ENCODE data around the gene WASHC4. TPM values are rescaled to one million over a fixed set of nuclear protein-coding genes. Genes with fewer than 3 reads are reported as not detected.

The WASHC4 gene
- total and polyA plus RNA-seq, 2 experiments from 2014 or later, result 18.5 to 24.1 TPM

DNA sequence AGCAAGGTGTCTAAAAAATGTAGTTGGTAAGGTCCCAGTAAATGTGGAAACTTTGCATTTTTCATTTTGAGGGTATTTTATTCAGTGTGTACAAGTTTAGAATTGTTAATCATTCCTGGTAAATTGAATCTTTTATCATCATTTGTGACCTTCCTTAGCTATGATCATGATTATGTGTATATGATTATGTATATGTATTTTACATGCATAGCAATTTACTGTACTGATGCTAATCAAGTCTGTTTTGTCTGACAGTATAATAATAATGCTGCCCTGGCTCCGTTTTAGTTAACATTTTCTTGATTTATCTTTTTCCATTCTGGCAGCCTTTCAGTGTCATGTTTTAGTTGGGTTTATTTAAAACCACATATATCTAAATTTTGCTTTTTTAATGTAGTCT lies 9.4 kb downstream of the WASHC4 start:
- DNase-seq (ENCODE audit: low read depth in 1 of 2, low spot score in 1 of 2), result no peak
- TF ChIP-seq, protein P1, sequence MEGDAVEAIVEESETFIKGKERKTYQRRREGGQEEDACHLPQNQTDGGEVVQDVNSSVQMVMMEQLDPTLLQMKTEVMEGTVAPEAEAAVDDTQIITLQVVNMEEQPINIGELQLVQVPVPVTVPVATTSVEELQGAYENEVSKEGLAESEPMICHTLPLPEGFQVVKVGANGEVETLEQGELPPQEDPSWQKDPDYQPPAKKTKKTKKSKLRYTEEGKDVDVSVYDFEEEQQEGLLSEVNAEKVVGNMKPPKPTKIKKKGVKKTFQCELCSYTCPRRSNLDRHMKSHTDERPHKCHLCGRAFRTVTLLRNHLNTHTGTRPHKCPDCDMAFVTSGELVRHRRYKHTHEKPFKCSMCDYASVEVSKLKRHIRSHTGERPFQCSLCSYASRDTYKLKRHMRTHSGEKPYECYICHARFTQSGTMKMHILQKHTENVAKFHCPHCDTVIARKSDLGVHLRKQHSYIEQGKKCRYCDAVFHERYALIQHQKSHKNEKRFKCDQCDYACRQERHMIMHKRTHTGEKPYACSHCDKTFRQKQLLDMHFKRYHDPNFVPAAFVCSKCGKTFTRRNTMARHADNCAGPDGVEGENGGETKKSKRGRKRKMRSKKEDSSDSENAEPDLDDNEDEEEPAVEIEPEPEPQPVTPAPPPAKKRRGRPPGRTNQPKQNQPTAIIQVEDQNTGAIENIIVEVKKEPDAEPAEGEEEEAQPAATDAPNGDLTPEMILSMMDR (IDR thresholded peaks at IDR 0.05; ENCODE audit: low read depth, low read length), result no peak
- peaks cover 64% of the 10 kb centered on the region for H3K36me3 ChIP-seq

DNA sequence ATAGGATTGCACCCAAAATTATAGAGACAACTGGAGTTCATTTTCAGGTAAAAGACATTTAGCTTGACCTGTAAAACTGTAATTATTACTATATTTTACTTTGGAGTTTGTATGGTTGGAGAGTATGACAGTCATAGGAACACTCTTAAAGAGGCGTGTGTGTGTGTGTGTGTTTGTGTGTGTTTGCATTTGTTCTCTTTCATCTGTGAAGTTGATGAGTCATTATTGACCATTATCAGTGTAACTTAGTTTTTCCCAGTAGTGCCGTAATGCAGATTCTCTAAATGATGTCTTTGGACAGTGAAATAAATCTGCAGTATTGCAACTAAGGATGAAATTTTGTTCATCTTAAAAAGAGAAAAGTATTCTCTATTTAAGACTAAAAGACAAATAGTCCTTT lies 13.0 kb downstream of the WASHC4 start:
- H3K36me3 ChIP-seq, result peaks cover 77% of the 10 kb centered on the region
- TF ChIP-seq, protein P1 (IDR thresholded peaks at IDR 0.05; ENCODE audit: low read depth, low read length), result no peak
- peak in 1 of 2 donors; percentile 27 for DNase-seq (ENCODE audit: low read depth in 1 of 2, low spot score in 1 of 2)

More for the DNA sequence above, 9.4 kb downstream of the WASHC4 start:
- Histone ChIP-seq H3K9me3 (ENCODE audit: low read depth) (no peaks in the 10 kb centered on the region), H3K27ac (no peak overlapping the region), H3K4me3 (no peak overlapping the region), H3K4me1 (ENCODE audit: low read depth) (no peaks in the 10 kb centered on the region), H3K27me3 (no peaks in the 10 kb centered on the region)

DNA sequence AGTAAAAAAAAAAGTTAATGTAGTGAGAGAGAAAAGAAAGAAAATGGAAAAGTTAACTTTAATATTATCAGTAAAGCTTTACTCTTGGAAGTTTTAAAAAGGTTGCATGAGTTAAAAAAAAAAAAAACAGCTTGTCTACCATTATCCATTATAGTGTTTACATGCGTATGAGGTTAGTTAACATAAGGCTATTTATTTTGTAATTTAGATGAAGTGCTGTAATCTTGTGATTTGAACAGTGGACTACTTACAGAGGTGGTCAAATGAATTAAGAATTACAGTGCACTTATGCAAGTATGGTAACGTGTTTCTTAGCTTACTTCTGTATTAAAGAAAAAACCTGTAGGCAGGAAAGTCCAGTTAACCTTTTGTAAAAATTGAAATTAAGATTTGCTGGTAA lies 30.7 kb downstream of the WASHC4 start:
- Histone ChIP-seq H3K27ac (no peak overlapping the region), H3K4me1 (ENCODE audit: low read depth) (no peaks in the 10 kb centered on the region), H3K4me3 (no peak overlapping the region), H3K27me3 (no peaks in the 10 kb centered on the region), H3K9me3 (ENCODE audit: low read depth) (no peaks in the 10 kb centered on the region), H3K36me3 (peaks cover 43% of the 10 kb centered on the region)
- DNase-seq (ENCODE audit: low read depth in 1 of 2, low spot score in 1 of 2), result no peak
- TF ChIP-seq, protein P1 (IDR thresholded peaks at IDR 0.05; ENCODE audit: low read depth, low read length), result no peak

More for the DNA sequence above, 13.0 kb downstream of the WASHC4 start:
- Histone ChIP-seq H3K27me3 (no peaks in the 10 kb centered on the region), H3K4me1 (ENCODE audit: low read depth) (no peaks in the 10 kb centered on the region), H3K9me3 (ENCODE audit: low read depth) (no peaks in the 10 kb centered on the region), H3K27ac (no peak overlapping the region), H3K4me3 (no peak overlapping the region)

DNA sequence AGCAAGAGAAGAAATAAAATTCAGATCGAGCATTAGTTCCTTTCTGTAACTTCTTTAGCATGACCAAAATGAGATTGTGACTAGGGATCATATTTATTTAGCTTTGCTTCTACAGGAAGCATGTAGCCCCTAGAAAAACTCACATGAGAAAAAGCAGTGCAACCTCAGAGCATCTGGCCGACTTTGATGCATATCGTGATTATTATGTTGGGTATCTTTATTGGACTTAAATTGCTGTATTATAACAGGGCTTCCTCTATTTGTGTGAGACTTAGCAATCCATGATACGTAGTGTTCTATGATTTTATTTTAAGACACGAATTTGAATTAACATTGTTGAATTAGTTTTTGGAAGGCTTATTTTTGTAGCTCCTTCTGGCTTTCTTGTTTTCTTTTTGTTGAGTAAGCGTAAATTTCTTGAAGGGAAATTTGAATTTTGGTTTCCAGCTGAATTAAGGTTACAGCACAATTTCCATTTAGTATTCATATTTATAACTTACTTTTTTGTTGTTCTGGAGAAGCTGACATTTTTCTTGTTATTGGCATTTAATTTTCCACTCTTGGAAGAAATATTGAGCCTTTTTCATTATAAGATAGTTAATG lies 33.9 kb downstream of the WASHC4 start:
- no peak for DNase-seq (ENCODE audit: low read depth in 1 of 2, low spot score in 1 of 2)
- TF ChIP-seq, protein P1 (IDR thresholded peaks at IDR 0.05; ENCODE audit: low read depth, low read length), result no peak
- Histone ChIP-seq H3K4me1 (ENCODE audit: low read depth) (no peaks in the 10 kb centered on the region), H3K36me3 (peaks cover 49% of the 10 kb centered on the region), H3K4me3 (no peak overlapping the region), H3K27ac (no peak overlapping the region), H3K9me3 (ENCODE audit: low read depth) (no peaks in the 10 kb centered on the region), H3K27me3 (no peaks in the 10 kb centered on the region)

DNA sequence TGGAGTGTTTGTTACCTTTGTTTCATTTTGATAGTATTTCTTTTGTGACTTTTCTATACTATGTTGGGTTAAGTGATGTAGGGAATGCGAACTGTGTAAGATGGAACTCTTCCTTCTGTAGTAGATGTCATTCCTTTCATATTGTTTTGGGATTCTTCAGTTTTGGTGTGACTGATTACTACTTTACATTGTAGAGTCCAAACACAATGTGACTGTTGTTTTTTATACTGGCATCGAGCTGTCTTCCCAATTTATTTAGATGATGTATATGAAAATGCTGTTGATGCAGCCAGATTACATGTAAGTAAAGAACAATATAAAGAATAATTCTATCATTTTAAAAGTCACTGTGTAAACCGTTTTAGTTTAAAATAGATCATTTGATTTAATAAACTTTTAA lies 34.7 kb downstream of the WASHC4 start:
- H3K27ac ChIP-seq, result no peak overlapping the region
- peaks cover 58% of the 10 kb centered on the region for H3K36me3 ChIP-seq
- no peaks in the 10 kb centered on the region for H3K9me3 ChIP-seq (ENCODE audit: low read depth)
- TF ChIP-seq, protein P1 (IDR thresholded peaks at IDR 0.05; ENCODE audit: low read depth, low read length), result no peak
- H3K27me3 ChIP-seq, result no peaks in the 10 kb centered on the region
- DNase-seq (ENCODE audit: low read depth in 1 of 2, low spot score in 1 of 2), result no peak
- no peaks in the 10 kb centered on the region for H3K4me1 ChIP-seq (ENCODE audit: low read depth)
- H3K4me3 ChIP-seq, result no peak overlapping the region
